Left ventricle myocardium inferior (tissue), 1 donor: ENCODE measurements around the gene CYP21A2. TPM values are rescaled to one million over a fixed set of nuclear protein-coding genes. Genes with fewer than 3 reads are reported as not detected.
"Not testable (repeated sequence)": the region's sequence is repeated elsewhere in the genome, so short reads cannot be mapped to it uniquely, and the experiment has no call there.

Source experiments
- DNase-seq: peaks from one replicate; pipeline ENCODE4 v3.0.0-alpha.2; 2020
- H3K27ac ChIP-seq: fragments of 200-600 bp; replicated peaks from 2 replicates; pipeline ENCODE4 v1.8.0; 2021
- H3K27me3 ChIP-seq: fragments of 200-600 bp; 2 replicates; pipeline ENCODE4 v1.8.0; 2021; ENCODE audit warnings: low read depth
- H3K36me3 ChIP-seq: fragments of 200-600 bp; 2 replicates; pipeline ENCODE4 v1.8.0; 2021
- H3K4me1 ChIP-seq: fragments of 200-600 bp; 2 replicates; pipeline ENCODE4 v1.8.0; 2021
- H3K4me3 ChIP-seq: fragments of 200-600 bp; 2 replicates; pipeline ENCODE4 v1.8.0; 2021; ENCODE audit warnings: mild to moderate bottlenecking, moderate library complexity
- H3K9me3 ChIP-seq: fragments of 200-600 bp; replicated peaks from 2 replicates; pipeline ENCODE4 v1.8.0; 2021
- intact Hi-C: fragments of 100-400 bp; cut with micrococcal nuclease; formaldehyde crosslinking; loops from one replicate; pipeline ENCODE4 v1.11.0; 2022
- total RNA-seq: library from RNA; stranded (reverse); fragmentation: NEBNext Ultra II Directional; extraction: Animal tissue kit (Norgen Biotek cat#: 25700); gene quantifications from one replicate; pipeline ENCODE4 v1.2.1, GENCODE V29; 2021
- donor health status: DM: no; HTN: yes; CAD: no; lungs with severe emphysema.

The CYP21A2 gene
- total RNA-seq, 1 donor from 2014 or later = 0.41 TPM

DNA sequence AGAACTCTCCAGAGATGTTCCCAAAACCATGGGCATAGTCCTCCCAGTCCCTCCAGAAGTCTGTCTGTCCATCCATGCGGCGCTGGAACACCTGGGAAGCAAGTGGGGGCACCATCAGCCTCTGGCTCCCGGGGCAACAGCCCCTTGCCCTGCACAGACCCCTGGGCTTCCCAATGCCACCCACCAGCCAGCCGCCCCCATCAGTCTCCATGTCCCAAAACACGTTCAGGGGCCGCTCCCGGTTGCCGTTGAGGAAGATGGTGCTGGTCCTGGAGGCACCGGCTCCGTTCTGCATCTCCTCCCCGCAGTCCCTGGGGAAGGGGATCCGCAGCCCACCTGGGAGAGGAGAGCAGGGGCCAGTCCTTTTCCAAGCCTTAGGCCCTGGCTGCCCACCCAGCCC lies 28.7 kb upstream of the CYP21A2 start:
- H3K27me3 ChIP-seq, intact Hi-C loops, H3K4me1 ChIP-seq, H3K4me3 ChIP-seq, H3K9me3 ChIP-seq, H3K36me3 ChIP-seq, H3K27ac ChIP-seq: not testable (repeated sequence)
- peak; percentile 2 for DNase-seq

DNA sequence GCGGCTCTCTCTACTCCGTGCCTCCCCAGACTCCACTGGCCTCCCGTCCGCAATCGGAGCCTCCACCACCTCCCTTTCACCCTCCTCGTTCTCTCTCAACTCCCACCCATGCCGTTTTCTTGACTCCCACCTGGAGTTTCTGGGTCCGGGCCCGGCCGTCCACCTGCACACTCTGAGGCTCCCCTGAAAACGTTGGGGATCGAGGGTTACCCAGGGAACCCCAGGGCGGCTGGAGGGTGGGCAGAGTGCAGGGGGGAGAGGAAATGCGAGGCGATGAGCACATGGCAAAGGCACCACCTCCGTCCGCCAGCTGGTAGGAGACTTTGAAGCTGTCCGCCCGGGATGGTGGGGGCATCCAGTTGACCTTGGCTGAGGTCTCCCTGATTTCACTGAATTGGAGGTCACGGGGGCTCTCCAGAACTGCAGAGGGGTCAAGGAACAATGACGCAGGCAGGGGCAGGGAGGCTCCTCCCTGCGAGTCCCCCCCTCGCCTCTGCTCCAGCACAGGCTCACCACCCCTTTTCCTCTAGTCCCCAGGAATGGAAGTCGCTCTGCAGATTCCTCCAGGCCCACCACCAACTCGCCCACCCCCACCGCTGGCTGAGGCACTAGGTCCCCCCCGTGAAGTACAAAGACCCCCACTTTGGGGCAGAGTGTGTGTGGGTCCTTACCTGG lies 27.2 kb upstream of the CYP21A2 start:
- H3K4me3 ChIP-seq, intact Hi-C loops, H3K36me3 ChIP-seq, DNase-seq, H3K4me1 ChIP-seq, H3K9me3 ChIP-seq, H3K27ac ChIP-seq, H3K27me3 ChIP-seq: not testable (repeated sequence)

DNA sequence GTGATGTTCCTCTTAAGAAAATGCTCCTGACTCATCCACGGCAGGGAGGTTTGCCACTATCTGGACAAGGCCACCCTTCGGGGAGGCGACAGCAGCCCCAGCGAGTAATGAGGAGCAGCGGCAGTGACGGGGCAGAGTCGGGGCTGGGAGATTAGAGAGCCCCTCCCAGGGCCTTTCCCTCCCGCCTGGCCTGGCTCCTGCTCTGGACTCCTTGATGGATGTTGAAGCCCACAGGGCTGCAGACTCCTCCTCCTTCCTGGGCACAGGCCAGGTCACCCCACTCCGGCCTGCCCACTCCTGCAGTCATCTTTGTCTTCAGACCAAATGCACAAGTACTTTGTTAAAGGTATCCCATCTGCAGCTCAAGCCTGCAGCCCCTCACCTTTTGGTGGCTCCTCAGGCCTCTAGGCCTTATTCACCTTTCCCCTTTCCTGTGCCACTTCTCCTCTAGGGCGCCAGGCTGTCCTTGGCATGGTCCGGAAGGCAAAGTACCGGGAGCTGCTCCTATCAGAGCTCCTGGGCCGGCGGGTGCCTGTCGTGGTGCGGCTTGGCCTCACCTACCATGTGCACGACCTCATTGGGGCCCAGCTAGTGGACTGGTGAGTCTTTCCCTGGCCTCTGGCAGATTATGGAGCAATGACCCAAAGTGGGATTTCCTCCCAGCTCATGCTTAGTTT lies 25.1 kb upstream of the CYP21A2 start:
- H3K9me3 ChIP-seq, H3K4me1 ChIP-seq, H3K4me3 ChIP-seq, intact Hi-C loops, H3K27me3 ChIP-seq, H3K36me3 ChIP-seq, H3K27ac ChIP-seq: not testable (repeated sequence)
- peak; percentile 12 for DNase-seq

DNA sequence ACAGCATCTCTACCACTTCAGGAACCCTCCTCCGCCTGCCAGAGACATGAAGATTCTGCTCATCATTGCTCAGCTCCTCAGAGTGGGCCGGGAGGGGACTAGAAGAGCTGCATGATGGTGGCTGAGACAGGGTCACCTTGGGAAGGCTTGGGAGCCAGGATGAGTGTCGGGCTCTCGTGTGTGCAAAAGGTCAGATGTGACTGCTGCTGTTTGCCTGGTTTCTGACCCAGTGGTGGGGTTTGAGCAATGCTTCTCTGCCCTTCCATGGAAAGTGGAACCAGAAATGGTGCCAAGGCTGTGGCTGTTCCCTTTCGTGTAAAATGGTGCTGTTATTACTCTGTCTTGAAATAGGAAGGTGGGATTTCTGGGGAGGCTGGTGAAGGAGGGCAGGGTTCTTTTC lies 24.5 kb upstream of the CYP21A2 start:
- intact Hi-C loops, H3K27ac ChIP-seq, H3K27me3 ChIP-seq, H3K36me3 ChIP-seq, H3K9me3 ChIP-seq, H3K4me1 ChIP-seq, H3K4me3 ChIP-seq, DNase-seq: not testable (repeated sequence)

DNA sequence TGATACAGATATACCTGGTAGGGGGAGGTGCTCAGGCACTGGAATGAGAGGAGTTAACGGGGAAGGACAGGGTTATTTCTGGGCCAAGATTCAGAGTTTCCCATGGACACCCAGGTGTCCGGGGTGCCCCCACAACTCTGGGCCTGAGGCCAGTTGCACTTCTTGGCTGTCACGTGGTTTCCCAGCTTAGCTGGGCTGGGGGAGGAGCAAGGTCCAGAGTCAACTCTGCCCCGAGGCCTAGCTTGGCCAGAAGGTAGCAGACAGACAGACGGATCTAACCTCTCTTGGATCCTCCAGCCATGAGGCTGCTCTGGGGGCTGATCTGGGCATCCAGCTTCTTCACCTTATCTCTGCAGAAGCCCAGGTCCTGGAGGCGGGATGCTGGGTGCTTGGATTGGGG lies 23.7 kb upstream of the CYP21A2 start, which contains the start of gene C4B:
TSS of gene C4B (plus strand) at position 249 of the 400 bp plus-strand sequence. CDS start at position 300, 51 bp downstream.
- H3K4me1 ChIP-seq, H3K27me3 ChIP-seq, intact Hi-C loops, H3K27ac ChIP-seq, DNase-seq, H3K9me3 ChIP-seq, H3K36me3 ChIP-seq, H3K4me3 ChIP-seq: not testable (repeated sequence)

DNA sequence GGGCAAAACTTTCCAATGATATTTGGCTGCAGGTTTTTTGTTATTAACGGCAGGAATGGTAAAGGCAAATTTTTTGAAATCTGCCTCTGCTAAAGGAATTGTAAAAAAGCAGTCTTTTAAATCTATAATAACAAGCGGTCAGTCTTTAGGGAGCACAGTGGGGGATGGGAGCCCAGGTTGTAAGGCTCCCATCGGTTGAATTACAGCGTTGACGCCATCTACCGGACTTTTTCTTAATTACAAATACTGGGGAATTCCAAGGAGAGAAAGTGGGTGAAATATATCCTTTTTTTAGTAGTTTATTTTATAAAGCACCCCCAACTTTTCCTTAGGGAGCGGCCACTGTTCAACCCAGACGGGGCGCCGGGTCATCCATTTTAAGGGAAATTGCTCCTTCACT lies 16.1 kb upstream of the CYP21A2 start:
- intact Hi-C loops, DNase-seq: not testable (repeated sequence)

DNA sequence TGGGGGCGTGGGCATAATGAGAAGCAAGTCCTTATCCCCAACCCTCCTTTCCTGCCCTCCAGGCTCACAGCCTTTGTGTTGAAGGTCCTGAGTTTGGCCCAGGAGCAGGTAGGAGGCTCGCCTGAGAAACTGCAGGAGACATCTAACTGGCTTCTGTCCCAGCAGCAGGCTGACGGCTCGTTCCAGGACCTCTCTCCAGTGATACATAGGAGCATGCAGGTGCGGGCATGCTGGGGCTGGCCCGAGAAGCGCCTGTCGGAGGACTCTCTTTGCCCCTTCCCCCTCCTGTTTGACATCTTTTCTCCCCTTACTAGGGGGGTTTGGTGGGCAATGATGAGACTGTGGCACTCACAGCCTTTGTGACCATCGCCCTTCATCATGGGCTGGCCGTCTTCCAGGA lies 9.6 kb upstream of the CYP21A2 start:
- intact Hi-C loops, H3K27ac ChIP-seq, H3K27me3 ChIP-seq, DNase-seq, H3K4me3 ChIP-seq, H3K4me1 ChIP-seq, H3K9me3 ChIP-seq, H3K36me3 ChIP-seq: not testable (repeated sequence)

More for the DNA sequence above, 16.1 kb upstream of the CYP21A2 start:
- H3K4me1 ChIP-seq, H3K27ac ChIP-seq, H3K4me3 ChIP-seq, H3K27me3 ChIP-seq, H3K36me3 ChIP-seq, H3K9me3 ChIP-seq: not testable (repeated sequence)

DNA sequence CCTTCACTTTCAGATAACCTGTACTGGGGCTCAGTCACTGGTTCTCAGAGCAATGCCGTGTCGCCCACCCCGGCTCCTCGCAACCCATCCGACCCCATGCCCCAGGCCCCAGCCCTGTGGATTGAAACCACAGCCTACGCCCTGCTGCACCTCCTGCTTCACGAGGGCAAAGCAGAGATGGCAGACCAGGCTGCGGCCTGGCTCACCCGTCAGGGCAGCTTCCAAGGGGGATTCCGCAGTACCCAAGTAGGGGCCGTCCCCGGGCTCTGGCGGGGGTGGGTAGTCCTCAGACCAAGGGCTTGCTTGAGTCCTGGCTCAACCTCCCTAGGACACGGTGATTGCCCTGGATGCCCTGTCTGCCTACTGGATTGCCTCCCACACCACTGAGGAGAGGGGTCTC lies 8.7 kb upstream of the CYP21A2 start:
- H3K27ac ChIP-seq, H3K27me3 ChIP-seq, H3K9me3 ChIP-seq, H3K36me3 ChIP-seq, intact Hi-C loops, H3K4me1 ChIP-seq, H3K4me3 ChIP-seq: not testable (repeated sequence)
- DNase-seq = peak; percentile 4

DNA sequence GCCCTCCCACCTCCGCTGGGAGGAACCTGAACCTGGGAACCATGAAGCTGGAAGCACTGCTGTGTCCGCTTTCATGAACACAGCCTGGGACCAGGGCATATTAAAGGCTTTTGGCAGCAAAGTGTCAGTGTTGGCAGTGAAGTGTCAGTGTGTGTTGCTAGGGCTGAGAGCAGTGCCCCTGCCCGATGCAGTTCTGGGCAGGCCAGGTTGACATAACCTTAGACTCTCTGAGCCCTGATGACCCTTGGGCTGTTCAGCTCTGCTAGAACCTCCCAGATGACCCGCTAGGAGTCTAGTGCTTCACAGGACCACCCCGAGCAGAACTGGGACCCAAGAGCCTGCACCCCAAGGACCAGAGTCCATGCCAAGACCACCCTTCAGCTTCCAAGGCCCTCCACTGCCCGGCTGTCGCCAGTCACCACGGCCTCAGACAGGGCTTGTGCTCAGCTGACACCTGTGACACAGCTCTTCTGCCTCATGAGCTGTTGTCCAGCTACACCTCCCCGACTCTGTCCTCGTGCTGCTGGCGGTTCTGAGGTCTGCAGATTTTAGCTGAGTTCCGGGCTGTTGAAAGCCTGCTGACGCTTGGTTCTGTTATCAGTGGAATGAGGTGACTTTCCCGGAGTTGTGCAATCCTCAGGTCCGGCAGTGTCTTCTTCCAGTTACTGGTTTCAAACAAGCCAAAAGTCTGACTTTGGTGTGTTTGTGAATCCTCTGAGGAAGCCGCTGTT lies 2.8 kb upstream of the CYP21A2 start:
- DNase-seq, intact Hi-C loops: not testable (repeated sequence)

DNA sequence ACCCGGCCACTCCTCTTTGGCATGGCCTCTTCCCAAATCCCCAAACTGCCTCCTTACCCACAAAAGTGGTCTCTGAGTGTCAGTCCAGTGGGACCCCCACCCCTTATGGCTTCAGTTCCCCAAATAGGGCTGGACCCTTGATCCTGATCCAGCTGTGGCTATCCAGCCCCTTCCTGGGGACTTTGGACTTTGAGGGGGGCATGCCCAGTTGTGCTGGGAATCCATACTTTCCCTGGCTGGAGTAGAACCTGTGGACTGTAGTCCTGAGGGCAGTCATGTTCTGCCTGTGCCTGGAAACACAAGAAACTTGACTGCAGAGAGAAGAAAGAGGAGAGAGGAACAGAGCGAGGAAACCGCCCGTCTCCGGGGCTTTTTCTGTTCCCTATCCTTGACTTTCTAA lies 1.1 kb upstream of the CYP21A2 start:
- H3K27ac ChIP-seq, H3K9me3 ChIP-seq, H3K27me3 ChIP-seq, H3K4me1 ChIP-seq, DNase-seq, H3K36me3 ChIP-seq, intact Hi-C loops, H3K4me3 ChIP-seq: not testable (repeated sequence)

More for the DNA sequence above, 2.8 kb upstream of the CYP21A2 start:
- H3K36me3 ChIP-seq, H3K4me3 ChIP-seq, H3K27ac ChIP-seq, H3K9me3 ChIP-seq, H3K27me3 ChIP-seq, H3K4me1 ChIP-seq: not testable (repeated sequence)

DNA sequence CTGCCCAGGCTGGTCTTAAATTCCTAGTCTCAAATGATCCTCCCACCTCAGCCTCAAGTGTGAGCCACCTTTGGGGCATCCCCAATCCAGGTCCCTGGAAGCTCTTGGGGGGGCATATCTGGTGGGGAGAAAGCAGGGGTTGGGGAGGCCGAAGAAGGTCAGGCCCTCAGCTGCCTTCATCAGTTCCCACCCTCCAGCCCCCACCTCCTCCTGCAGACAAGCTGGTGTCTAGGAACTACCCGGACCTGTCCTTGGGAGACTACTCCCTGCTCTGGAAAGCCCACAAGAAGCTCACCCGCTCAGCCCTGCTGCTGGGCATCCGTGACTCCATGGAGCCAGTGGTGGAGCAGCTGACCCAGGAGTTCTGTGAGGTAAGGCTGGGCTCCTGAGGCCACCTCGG lies 663 bp downstream of the CYP21A2 start:
- H3K27me3 ChIP-seq, H3K27ac ChIP-seq, intact Hi-C loops, DNase-seq, H3K9me3 ChIP-seq, H3K4me1 ChIP-seq, H3K36me3 ChIP-seq, H3K4me3 ChIP-seq: not testable (repeated sequence)

DNA sequence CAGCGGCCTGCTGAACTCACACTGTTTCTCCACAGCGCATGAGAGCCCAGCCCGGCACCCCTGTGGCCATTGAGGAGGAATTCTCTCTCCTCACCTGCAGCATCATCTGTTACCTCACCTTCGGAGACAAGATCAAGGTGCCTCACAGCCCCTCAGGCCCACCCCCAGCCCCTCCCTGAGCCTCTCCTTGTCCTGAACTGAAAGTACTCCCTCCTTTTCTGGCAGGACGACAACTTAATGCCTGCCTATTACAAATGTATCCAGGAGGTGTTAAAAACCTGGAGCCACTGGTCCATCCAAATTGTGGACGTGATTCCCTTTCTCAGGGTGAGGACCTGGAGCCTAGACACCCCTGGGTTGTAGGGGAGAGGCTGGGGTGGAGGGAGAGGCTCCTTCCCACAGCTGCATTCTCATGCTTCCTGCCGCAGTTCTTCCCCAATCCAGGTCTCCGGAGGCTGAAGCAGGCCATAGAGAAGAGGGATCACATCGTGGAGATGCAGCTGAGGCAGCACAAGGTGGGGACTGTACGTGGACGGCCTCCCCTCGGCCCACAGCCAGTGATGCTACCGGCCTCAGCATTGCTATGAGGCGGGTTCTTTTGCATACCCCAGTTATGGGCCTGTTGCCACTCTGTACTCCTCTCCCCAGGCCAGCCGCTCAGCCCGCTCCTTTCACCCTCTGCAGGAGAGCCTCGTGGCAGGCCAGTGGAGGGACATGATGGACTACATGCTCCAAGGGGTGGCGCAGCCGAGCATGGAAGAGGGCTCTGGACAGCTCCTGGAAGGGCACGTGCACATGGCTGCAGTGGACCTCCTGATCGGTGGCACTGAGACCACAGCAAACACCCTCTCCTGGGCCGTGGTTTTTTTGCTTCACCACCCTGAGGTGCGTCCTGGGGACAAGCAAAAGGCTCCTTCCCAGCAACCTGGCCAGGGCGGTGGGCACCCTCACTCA lies 1.4 kb downstream of the CYP21A2 start:
- H3K27me3 ChIP-seq, H3K4me1 ChIP-seq, H3K27ac ChIP-seq, H3K4me3 ChIP-seq, H3K36me3 ChIP-seq, H3K9me3 ChIP-seq, intact Hi-C loops: not testable (repeated sequence)
- peak; percentile 5 for DNase-seq
